CD4-positive, alpha-beta T cell treated with Interleukin-4 for 4 hours (primary cell): ENCODE measurements around the gene CDH11.
A peak's percentile ranks its signal among the peaks of the same experiment; 100 is the strongest.

ENCODE experiments used
- DNase-seq: peaks from one replicate; pipeline ENCODE4 v3.0.0-alpha.2; 2020

CDH11 gene

GRCh38 chr16:65121870-65122723 is at the start of gene CDH11:
Gene CDH11, minus strand, starts transcription at chr16:65122063. Its CDS starts 117,194 bp downstream, at chr16:65004869.
- no peak for DNase-seq

GRCh38 chr16:65154321-65154720 is 32.5 kb upstream of the CDH11 start:
- DNase-seq = no peak

- DNase-seq = no peak
Observed at GRCh38 chr16:65153365-65154105, 31.7 kb upstream of the CDH11 start.

GRCh38 chr16:65148804-65149203 is 26.9 kb upstream of the CDH11 start:
- no peak for DNase-seq

- DNase-seq = no peak
Observed at GRCh38 chr16:65142276-65142675, 20.4 kb upstream of the CDH11 start.

GRCh38 chr16:65136681-65137080 is 14.8 kb upstream of the CDH11 start:
- DNase-seq = no peak

- DNase-seq = no peak
Observed at GRCh38 chr16:65126845-65127624, 5.2 kb upstream of the CDH11 start.

GRCh38 chr16:65125871-65126270 is 4.0 kb upstream of the CDH11 start:
- no peak for DNase-seq

GRCh38 chr16:65125322-65125721 is 3.5 kb upstream of the CDH11 start:
- no peak for DNase-seq

- DNase-seq = no peak
Observed at GRCh38 chr16:65124596-65124995, 2.7 kb upstream of the CDH11 start.

GRCh38 chr16:65124212-65124548 is 2.3 kb upstream of the CDH11 start:
- DNase-seq = no peak

GRCh38 chr16:65123396-65124211 is 1.7 kb upstream of the CDH11 start:
- DNase-seq = no peak

- DNase-seq = no peak
Observed at GRCh38 chr16:65122724-65123395, 997 bp upstream of the CDH11 start.

- no peak for DNase-seq
Observed at GRCh38 chr16:65120831-65121721, 787 bp downstream of the CDH11 start.

GRCh38 chr16:65120461-65120830 is 1.4 kb downstream of the CDH11 start:
- DNase-seq = no peak

GRCh38 chr16:65119901-65120401 is 1.9 kb downstream of the CDH11 start:
- no peak for DNase-seq

GRCh38 chr16:65119435-65119834 is 2.4 kb downstream of the CDH11 start:
- no peak for DNase-seq

- no peak for DNase-seq
Observed at GRCh38 chr16:65118871-65119270, 3.0 kb downstream of the CDH11 start.

GRCh38 chr16:65117811-65118448 is 3.9 kb downstream of the CDH11 start:
- DNase-seq = peak; percentile 29

- no peak for DNase-seq
Observed at GRCh38 chr16:65116818-65117430, 4.9 kb downstream of the CDH11 start.
